Measurements from ENCODE around the gene CDC42SE2. TPM values are rescaled to one million over a fixed set of nuclear protein-coding genes. Genes with fewer than 3 reads are reported as not detected.

The CDC42SE2 gene
- total and polyA plus RNA-seq, 2 of the 4 experiments (the other 2 are of a cell fraction) = 12.5 to 19.4 TPM

DNA sequence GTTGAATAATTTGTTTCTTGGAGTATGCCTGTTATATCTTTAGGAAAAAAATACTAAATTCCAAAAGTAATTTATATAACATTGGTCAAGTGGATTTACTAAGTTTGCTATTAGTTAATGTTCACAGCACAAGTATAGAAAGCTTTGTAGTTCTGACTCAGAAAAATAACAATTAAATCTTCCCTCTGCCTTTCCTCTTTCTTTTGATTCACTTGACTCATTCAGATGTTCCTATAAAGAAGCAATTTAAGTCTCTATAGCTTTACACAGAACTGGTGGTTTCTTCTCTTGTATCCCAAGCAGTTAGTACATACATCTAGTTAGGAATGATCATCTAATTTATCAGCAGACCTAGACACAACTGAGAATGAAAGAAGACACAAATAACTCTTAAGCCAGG is 4.5 kb upstream of the CDC42SE2 start:
- dilution Hi-C loops (cut with HindIII; ENCODE audit: low sequenced_read_pairs, unreplicated experiment) (no loop called here), intact Hi-C loops (cut with micrococcal nuclease) (no loop called here)
- CTCF ChIA-PET = interaction anchor here (0.6 kb wide), 1 partner anchor 164 kb away, joined by 3 read pairs; no protein-coding TSS in a partner anchor

More for the DNA sequence above, 4.5 kb upstream of the CDC42SE2 start:
- Histone ChIP-seq H3K56ac (ENCODE audit: extremely low read depth, insufficient read depth, low read length) (no peak overlapping the region), H3K4me1 (ENCODE audit: control insufficient read depth, insufficient read depth, low read length) (peaks cover 13% of the 10 kb centered on the region), H3K4ac (ENCODE audit: low read depth, low read length) (no peak overlapping the region), H3K27me3 (ENCODE audit: control insufficient read depth, insufficient read depth, low read length) (no peaks in the 10 kb centered on the region), H3K79me1 (ENCODE audit: low read depth in 1 of 2, low read length in 2 of 2) (0 out of 4 replicates have a peak, but pooled peaks cover 3 to 8% of the 10 kb centered on the region in 2 experiments), H3K18ac (ENCODE audit: low read depth, low read length) (no peak overlapping the region), H3K23ac (ENCODE audit: low read depth, low read length) (no peak overlapping the region), H3K36me3 (ENCODE audit: control insufficient read depth, insufficient read depth, low read length) (no peaks in the 10 kb centered on the region), H3K9me1 (ENCODE audit: insufficient read depth, low read length) (peaks cover 6% of the 10 kb centered on the region; the same call in 1 of the 2 replicates), H3K9me3 (ENCODE audit: control insufficient read depth, insufficient read depth, low read length) (no peaks in the 10 kb centered on the region), H2AK9ac (replicated peaks; ENCODE audit: low read depth, low read length, poor library complexity) (no peak overlapping the region), H2BK120ac (ENCODE audit: low read depth, low read length) (no peak overlapping the region), H4K8ac (ENCODE audit: low read depth in 2 of 2, low read length in 2 of 2) (no peak overlapping the region), H2BK5ac (ENCODE audit: low read depth, low read length, poor library complexity, severe bottlenecking) (no peak overlapping the region), H3K27ac (ENCODE audit: insufficient read depth, low read length) (no peak overlapping the region), H2BK15ac (ENCODE audit: low read depth, low read length) (no peak overlapping the region), H3K4me2 (ENCODE audit: low read depth, low read length) (no peak overlapping the region), H3K9ac (ENCODE audit: low read depth, low read length) (no peak overlapping the region), H4K91ac (ENCODE audit: insufficient read depth, low read depth, low read length) (no peak overlapping the region), H2AK5ac (ENCODE audit: low read depth, low read length) (no peak overlapping the region), H3K4me3 (ENCODE audit: insufficient read depth, low read depth, low read length) (no peak overlapping the region), H2BK20ac (ENCODE audit: low read depth, low read length) (no peak overlapping the region), H4K20me1 (ENCODE audit: insufficient read depth, low read length) (no peaks in the 10 kb centered on the region), H2AFZ (replicated peaks; ENCODE audit: low read length, poor library complexity) (no peak overlapping the region), H4K5ac (ENCODE audit: low read depth, low read length) (no peak overlapping the region), H3K14ac (replicated peaks; ENCODE audit: low read depth, low read length) (no peak overlapping the region)
- DNase-seq (peak; percentile 25), ATAC-seq (ENCODE audit: low read depth) (no peak)
- BruUV-seq (replicated peaks) = no TSS peak
- in situ Hi-C loops (cut with MboI; ENCODE audit: low sequenced_read_pairs) = no loop called here
- no peak for TF ChIP-seq POLR2A (IDR thresholded peaks at IDR 0.05; ENCODE audit: low read depth, low read length)
- TF ChIP-seq FOS (IDR thresholded peaks at IDR 0.05; ENCODE audit: low read depth, low read length) = no peak
- TF ChIP-seq, protein P1, sequence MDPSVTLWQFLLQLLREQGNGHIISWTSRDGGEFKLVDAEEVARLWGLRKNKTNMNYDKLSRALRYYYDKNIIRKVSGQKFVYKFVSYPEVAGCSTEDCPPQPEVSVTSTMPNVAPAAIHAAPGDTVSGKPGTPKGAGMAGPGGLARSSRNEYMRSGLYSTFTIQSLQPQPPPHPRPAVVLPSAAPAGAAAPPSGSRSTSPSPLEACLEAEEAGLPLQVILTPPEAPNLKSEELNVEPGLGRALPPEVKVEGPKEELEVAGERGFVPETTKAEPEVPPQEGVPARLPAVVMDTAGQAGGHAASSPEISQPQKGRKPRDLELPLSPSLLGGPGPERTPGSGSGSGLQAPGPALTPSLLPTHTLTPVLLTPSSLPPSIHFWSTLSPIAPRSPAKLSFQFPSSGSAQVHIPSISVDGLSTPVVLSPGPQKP (IDR thresholded peaks at IDR 0.05; ENCODE audit: borderline replicate concordance, low read depth, low read length) = no peak
- no peak for TF ChIP-seq USF2 (IDR thresholded peaks at IDR 0.05; ENCODE audit: low read depth, low read length)
- TF ChIP-seq RFX5 (IDR thresholded peaks at IDR 0.05; ENCODE audit: low read depth, low read length) = no peak
- TF ChIP-seq CEBPB (IDR thresholded peaks at IDR 0.05; ENCODE audit: low read depth, low read length) = no peak
- no peak for TF ChIP-seq RCOR1 (IDR thresholded peaks at IDR 0.05; ENCODE audit: insufficient replicate concordance, low read length)
- no peak for TF ChIP-seq CTCF (conservative IDR thresholded peaks at IDR 0.05; ENCODE audit: low read depth, low read length)
- no peak for TF ChIP-seq BHLHE40 (IDR thresholded peaks at IDR 0.05; ENCODE audit: low read depth, low read length)
- no peak for TF ChIP-seq MAFK (IDR thresholded peaks at IDR 0.05; ENCODE audit: low read depth, low read length)
- no peak for TF ChIP-seq CHD1 (IDR thresholded peaks at IDR 0.05; ENCODE audit: low read depth, low read length)
- TF ChIP-seq SMC3 (IDR thresholded peaks at IDR 0.05; ENCODE audit: low read depth, low read length) = no peak
- POLR2A ChIA-PET (ENCODE audit: unreplicated experiment) = interaction anchor here (0.6 kb wide), 1 partner anchor 96 kb away, joined by 6 read pairs; no protein-coding TSS in a partner anchor
